Measurements from ENCODE around the gene ABCC5.
"Not testable (repeated sequence)": the region's sequence is repeated elsewhere in the genome, so short reads cannot be mapped to it uniquely, and the experiment has no call there.

The ABCC5 gene

DNA sequence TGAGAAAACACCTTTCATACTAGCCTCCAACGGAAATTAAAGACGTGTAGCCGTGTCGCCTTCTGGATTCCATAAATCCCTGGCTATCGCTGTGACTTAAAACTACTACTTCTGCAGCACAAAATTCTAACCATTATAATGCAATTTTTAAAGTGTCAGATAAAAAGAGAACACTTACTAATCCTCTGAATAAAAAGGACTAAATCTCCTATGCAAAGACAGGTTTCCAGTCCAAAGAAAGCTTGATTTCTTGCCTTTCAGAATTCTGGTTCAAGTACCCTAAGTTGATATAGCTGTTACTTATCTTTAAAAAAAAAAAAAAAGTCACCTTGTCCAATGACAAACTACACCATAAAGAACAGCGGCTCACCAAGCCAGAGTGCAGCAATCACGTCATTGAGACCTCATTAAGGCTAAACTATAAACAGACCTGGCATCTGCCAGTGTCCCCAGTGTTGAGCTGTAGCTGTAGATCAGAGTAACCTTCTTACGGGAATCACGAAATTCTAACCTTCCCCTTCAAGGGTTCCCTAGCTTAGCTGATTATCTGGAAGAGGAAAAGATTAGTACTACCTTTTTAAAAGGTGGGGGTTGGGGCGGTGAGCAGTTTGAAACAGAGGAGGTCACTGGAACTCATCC, 2.2 kb downstream of the ABCC5 start:
- DNase-seq = no peak

DNA sequence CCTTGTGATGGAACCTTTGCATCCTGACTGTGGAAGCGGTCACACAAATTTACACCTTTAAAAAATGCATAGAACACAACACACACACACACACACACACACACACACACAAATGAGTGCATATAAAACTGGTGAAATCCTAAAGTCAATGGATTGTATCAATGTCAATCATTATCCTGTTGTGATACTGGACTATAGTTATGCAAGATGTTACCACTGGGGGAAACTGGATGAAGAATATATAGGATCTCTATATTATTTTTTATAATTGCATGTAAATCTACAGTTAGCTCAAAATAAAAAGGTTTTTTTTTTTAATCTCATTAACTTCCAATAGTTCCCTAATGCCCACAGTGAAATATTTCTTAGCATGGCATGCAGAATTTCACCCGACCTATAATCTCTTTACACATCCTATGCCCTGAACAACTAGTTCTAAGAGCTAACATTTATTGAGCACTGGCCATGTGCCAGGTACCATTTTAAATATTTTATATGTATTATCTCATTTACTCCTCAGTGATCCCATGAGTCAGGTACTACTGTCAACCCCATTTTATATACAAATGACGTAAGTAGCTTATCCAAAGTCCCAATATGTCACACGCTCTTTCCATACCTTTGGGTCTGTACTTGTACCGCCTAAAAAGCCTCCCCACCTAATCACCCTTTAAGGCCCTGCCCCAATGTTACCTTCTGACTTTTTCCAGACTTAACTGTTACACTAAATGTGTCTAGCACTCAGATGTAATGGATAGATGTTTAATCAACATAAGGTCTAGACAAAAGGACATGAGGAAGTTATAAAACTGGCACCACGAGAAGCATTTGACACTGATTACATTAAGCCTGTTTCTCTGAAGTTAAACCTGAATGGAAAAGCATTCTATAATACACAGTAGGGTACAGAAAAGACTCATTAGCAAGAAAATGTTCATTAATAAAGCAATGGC, 5.5 kb downstream of the ABCC5 start:
- no peak for DNase-seq

DNA sequence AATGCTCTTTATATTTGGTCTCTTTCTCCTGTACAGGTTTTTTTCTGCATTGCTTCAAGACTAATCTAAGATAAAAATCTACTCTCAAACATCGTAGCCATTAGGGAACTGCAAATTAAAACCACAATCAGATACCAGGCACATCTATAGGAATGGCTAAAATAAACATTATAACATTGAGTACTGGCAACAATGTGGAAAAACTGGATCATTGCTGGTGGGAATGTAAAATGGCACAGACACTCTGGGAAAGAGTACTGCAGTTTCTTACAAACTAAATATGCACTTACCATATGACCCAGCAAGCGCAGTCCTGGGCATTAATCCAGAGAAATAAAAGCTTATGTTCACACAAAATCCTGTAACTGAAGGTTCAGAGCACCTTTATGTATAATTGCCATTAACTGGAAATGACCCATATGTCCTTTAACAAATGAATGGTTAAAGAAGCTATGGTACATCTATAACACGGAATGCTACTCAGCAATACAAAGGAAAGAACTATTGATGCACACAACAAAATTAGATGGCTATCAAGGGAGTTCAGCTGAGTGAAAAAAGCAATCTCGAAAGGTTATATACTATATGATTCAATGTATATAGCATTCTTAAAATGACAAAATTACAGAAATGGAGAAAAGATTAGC, 6.3 kb downstream of the ABCC5 start:
- no peak for DNase-seq

DNA sequence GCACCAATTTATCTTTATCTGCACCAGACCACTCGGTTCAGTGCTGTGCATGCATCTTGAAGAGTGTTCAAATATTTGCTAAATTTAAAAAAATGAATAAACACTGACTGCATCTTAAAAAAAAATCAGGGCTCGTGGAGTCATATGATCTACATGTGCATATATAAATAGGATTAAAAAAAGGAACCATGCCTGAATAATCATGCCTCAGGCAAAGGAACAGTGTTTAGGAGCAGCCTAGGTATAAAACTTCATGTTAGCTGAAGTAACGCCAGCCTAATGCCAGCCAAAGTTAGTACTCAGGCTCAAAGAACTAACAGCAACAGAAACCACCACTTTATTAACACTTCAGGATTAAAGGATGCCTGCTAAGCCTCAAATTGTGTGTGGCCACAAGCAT, 9.5 kb downstream of the ABCC5 start:
- DNase-seq = no peak

DNA sequence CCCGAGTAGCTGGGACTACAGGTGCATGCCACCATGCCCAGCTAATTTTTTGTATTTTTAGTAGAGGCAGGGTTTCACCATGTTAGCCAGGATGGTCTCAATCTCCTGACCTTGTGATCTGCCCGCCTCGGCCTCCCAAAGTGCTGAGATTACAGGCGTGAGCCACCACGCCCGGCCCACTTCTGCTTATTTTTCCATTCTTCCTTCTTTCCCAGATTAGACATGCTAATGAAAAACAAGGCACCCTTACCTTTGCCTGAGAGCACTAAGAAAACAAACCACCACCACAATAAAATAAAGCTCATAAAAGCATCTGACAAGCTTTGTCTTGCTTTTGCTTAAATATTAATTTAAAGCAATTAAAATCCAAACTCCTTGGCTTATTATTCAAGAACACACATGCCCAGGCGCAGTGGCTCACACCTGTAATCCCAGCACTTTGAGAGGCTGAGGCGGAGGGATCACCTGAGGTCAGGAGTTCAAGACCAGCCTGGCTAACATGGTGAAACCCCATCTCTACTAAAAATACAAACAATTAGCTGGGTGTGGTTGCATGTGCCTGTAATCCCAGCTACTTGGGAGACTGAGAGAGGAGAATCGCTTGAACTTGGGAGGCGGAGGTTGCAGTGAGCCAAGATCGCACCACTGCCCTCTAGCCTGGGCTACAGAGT, 10.4 kb downstream of the ABCC5 start:
- not testable (repeated sequence) for DNase-seq

DNA sequence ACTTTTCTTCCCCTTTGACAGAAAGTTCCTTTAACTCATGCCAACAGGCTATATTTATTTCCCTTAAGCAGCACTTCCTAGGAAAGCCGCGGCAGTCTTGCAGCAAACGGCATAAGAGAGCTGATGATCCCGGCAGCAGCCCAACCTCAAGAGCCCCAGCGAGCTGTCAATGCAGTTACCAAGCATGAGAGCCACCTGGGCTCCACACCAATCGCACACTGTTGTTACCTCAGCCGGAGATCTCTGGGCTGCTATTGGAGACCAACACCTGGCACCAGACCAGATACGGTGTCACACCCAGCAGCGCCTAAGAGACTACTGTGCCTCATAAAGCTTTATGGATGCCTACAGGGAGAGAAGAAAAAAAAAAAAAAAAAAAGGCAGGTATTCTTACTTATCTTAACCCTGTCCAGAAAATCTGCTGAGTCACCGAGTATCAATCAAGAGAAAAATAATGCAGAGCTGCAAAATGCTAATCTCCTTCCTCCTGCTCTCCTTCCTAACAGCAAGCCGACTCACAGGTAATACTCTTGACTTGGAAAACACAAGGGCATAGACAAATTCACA, 11.7 kb downstream of the ABCC5 start:
- DNase-seq = peak in 1 of 2 donors; percentile 15

DNA sequence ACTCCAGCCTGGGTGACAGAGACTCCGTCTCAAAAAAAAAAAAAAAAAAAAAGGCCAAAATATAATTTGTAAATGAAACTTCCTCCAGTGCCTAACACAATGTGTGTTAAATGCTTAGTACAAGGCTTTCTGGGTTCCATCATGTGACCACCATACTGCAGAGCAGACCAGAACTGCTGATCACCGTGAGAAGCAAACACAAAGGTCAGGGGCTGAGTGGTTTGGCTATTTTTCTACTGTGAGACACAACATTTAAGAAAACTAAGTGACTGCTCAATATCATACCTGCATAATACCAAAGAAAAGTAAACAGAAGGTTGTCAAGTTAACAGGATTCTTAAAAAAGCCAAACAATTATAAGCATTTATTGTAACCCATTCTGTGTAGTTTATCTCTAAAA, 13.2 kb downstream of the ABCC5 start:
- DNase-seq = no peak

DNA sequence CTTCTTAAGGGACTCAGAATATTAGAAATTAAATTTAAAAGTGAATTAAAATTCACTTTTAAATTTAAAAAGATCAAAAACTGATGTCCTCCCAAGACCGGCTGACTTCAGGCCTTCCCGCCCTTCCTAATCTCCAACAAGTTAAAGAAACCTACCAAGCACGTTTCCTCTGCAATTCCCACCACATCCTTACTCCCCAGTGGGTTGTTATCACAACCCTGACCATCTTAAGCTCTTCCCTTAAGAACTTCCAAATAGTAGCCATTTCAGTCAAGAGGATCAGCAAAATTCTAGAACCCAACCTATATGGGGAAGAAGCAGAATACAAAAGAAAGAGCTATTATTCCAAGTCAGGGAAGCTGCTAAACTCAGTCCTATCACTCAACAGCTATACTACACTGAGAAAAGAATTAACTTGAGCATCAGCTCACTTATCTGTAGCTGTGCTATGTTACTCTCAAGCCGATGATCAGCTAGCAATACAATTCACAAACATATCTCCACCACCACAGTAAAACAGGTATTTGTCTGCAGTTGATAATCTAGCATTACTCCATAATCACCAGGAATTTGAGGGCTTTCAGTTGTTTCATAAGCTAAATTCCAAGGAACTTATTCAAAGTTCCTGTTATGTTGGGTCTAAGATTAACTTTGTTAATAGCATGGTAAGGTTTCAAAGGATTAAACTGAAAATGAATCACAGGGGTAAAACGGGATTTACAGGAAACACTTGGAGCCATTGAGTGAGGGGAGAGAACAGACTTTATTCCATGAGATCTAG, 14.3 kb downstream of the ABCC5 start:
- DNase-seq = no peak

DNA sequence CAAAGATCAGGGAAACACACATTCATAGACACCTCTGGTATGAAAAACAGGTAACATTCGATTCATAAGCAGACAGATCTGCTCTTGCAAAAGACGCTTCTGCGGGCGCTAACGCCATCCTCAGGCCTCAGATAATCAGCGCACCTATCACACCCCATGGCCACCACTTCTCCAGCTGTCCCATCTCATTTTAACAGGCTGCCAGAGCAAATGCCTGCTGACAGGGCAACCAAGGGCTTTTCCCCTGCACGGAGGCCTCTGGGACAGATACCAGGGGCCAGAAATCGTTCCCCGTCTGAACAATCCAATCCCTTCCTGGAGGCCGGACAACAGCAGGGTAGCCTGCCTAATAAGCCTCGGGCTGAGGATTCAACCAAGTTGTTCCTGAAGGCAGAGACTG, 15.2 kb downstream of the ABCC5 start:
- DNase-seq = no peak

DNA sequence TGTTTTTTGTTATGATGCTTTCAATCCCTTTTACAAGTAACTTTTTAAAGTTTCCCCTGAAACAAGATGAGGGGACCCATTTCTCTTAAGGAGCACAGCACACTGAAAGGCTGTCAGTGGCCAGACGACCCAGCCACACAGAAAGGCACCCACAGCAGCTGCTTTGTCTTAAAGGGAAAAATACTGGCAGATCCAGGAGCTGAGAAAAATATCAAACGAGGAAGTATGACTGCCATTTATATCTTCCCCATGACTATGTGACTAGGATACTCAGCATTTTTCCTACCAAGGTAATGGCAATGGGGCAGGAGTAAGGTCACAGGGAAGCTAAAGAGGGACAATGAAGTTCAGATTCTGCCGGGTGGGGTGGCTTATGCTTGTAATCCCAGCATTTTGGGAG, 15.9 kb downstream of the ABCC5 start:
- no peak for DNase-seq

DNA sequence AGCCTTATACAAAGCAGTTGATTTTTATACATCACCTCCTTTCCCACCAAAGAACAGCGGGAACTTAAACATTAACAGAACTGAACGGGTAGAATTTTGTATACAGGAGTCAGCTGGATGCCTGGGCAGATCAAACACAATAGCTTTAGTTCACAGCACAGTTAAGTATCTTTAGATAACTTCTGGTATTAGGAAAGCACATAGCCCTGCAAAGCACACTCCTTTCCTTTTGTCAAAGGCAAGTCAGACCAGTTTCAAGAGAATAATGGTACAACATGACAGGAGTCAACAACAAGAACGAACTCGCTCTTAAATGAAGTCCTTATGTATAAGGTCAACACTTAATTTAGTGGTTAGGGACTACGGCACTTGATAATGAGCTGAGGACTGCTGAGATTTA, 26.3 kb downstream of the ABCC5 start:
- DNase-seq = no peak

DNA sequence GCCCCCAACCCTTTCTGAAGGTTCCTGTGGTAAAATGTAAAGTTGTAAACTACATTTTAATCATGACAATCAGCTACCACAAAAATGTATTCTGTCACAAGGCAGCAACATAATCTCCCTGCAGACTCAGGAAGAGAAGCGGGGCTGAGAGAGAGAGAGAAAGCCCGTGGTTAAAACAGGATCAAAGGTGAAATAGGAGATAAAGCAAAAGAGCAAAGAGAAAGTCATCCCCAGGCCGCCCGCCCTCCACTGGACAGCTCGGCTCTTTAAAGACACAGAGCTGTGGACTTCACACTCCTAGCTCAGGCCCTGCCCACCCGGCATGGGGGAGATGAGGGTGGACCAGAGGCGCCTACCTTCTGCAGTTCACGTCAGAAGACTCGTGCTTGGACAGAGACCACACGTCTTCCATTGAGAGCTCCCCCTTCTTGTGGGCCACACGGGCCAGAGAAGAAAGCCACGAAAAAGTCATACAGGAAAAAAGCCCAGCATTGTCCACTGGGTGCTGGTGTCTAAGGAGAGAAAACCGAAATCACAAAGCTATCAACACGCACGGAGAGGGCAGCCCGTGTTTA, 29.4 kb downstream of the ABCC5 start:
- no peak for DNase-seq

DNA sequence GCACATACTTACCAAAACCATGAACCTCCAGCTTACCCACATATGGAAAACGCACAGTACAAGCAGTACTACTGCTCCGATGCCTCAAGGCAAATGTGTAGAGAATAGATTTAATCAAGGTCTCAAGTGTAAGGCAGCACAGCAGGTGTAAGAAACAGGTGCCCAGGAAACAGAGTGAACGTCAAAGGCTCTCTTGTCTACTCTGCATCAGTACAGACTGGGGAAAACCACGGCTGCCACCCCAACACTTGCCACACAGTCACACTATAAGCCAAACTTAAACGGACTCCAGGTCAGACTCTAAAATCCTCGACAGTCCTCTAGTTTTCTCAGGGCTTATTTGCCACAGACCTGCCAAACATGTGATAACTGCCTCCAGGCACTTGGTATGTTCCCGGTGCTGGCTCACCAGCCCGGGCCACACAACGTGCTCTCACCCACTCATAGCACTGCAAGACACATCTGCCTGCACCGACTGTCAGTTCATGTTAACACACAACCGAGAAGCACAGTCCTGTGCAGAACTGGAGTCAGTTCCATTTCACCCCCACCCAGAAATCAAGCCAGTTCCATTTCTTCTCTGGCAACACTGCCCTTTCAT, 30.6 kb downstream of the ABCC5 start:
- DNase-seq = no peak

DNA sequence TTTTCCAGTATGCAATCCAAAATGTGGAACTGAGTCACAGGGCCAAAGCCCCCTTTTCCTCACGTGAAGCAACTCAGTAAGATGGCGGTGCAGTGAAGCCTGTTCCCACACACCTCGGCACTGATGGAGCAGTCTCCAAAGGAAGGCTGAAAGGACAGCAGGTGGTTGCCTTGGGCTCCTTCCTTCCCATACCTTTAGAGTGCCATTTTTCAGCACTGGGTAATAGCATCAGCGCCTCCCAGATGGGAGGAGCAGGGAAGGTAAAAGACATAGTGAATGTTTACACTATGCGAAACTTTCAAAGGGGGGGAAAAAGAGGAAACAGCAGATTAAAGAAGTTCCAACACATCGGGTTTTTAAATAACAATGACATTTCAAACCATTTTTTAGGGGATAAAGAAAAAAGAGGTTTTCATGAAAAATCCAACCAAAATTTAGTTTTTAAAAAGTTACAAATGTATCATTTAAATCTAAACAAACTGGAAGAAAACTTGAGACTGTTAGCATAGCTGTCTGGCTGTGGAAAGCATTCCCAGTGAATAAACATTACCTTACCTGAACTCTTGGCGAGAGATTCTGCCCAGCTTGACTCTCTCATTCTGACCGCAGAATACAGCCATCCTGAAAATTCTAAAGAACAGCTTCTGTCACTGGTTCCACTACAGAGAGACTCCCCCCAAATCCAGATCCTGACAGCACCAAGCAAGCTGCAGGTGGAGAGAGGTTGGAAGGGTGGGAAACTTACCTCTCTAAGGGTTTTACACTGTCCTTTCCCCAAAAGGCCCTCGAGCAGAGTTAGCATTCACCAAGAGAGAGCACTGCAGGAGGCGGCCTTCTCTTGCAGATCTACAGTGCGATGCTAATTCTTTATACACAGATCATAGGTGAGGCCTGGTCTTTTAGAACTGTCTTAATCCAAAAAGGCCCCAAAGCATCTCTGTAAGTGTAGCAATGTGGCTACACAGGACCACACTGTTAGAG, 32.6 kb downstream of the ABCC5 start:
- DNase-seq = no peak

DNA sequence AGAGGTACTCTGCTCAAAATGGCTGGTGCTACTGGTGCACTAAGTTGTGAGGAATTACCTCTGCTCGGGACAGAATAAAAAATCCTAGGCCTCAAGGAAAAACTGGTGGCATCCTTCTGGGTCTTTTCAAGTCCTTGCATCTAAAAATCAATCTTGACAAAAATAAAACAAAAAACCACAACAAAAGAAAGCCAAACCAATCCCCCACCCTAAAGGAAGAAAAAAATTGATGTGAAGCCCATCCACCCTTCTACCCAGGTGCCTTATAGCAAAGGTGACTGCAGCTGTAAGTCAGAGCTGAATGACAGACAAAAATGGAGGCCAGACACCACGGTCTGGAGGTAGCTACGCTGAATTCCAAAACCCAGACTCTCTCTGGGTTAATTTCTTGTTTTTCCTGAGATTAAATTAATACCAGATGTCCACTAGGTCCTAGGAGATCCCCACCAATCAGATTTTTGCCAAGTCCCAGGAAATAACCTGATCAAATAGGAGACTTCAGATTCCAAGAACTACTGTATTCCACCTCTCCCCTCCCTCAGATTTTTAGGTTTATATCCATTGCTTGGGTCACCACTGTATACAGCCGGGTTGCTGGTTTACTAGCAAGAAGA, 33.5 kb downstream of the ABCC5 start:
- DNase-seq = no peak

DNA sequence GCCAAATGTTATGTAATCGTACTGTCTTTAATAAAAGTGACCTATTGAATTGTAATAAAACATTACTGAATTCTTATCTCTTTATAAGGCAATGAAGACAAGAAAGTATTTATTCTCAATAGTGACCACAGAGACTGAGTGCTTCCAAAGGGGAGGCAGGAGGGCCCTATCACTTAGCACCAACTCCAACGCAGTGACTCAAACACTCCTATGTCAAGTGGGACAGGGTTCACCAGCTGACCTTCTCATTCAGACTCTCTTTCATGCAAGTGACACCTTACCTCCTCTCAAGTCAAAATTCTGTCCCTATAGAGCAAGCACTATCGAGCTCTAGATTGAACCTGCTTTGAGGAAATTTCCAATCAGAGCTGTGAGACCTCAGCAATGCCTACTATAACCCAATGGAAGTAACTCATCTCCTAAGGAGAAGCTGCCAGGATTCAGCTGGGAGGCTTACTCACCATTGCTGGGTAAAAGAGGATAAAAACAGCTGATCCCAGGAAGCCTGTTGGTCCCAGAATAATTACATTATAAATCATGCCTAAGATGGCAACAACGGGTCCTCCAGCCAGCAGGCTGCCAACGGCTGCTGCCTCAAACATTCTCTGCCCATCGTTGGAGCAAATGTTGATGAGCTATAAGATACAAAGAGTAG, 35.6 kb downstream of the ABCC5 start:
- no peak for DNase-seq

DNA sequence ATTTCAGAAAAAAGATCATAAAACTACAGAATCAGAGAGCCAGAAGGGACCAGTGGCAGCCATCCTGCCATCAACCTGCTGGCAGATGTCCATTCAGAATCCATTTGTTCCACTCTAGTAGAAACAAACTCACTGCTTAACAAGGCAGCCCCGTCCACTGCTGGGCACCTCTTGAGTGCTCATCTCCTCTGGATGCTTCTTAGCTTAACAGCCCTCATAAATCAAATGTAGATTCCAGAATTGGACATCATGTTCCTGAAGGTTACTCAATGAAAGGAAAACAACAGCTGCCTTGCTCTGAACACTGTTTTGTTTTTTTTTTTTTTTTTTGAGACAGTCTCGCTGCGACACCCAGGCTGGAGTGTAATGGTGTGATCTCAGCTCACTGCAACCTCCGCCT, 37.3 kb downstream of the ABCC5 start:
- no peak for DNase-seq

DNA sequence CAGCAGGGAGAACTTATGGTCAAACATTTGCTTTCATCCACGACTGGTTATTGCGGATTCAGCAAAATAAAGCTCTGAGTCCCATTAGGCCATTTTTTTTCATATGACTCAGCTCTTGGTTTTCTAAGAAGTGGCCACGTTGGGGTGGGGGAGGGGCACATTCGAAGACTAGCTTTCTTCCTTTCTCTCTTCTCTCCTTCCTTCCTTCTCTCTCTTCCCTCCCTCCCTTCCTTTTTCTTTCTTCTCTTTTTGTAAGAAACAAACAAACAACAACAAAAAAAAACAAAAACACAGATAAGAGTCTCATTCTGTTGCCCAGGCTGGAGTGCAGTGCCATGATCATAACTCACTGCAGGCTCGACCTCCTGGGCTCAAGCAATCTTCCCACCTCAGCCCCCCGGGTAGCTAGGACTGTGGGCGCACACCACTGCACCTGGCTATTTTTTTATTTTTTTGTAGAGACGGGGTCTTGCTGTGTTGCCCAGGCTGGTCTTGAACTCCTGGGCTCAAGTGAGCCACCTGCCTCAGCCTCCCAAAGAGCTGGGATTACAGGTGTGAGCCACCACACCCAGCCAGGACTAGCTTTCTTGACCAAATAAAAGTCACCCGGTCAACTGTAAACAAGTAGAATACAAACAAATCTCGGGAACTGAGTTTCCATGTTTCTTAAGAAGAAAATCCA, 41.6 kb downstream of the ABCC5 start:
- no peak for DNase-seq

Data from stimulated activated CD4-positive, alpha-beta T cell treated with anti-CD3 and anti-CD28 coated beads, Interleukin-2, amount 100 ng/mL, for 24 hours (primary cell).